OCI-LY1 (cell line): ENCODE results near the gene TRIM45.

ENCODE experiments used
- H2AFZ ChIP-seq: fragments of 200-600 bp; sonication (generic), shearing (Covaris generic); 2 replicates; pipeline ENCODE4 v1.6.0; 2014; ENCODE audit warnings: antibody characterized with exemption, mild to moderate bottlenecking, low read length
- H3F3A ChIP-seq: fragments of 200-600 bp; sonication (generic), shearing (Covaris generic); 2 replicates; pipeline ENCODE4 v1.6.0; 2014; ENCODE audit warnings: mild to moderate bottlenecking, antibody characterized with exemption, low read length, moderate library complexity; ENCODE audit not compliant: insufficient read depth
- H3K27ac ChIP-seq: fragments of 200-600 bp; sonication (generic); 2 replicates; pipeline ENCODE4 v1.5.1; 2014; ENCODE audit warnings: low read length, mixed run types, mild to moderate bottlenecking, low read depth; ENCODE audit not compliant: poor library complexity, severe bottlenecking
- H3K27me3 ChIP-seq: fragments of 200-600 bp; sonication (generic); 2 replicates; pipeline ENCODE4 v1.6.0; 2014; ENCODE audit warnings: antibody characterized with exemption, mild to moderate bottlenecking, low read length, moderate library complexity; ENCODE audit not compliant: insufficient read depth
- H3K36me3 ChIP-seq: fragments of 200-600 bp; sonication (generic); 2 replicates; pipeline ENCODE4 v1.6.1; 2014; ENCODE audit warnings: mild to moderate bottlenecking, antibody characterized with exemption, low read length, moderate library complexity, mixed read lengths; ENCODE audit not compliant: insufficient read depth
- H3K4me1 ChIP-seq: fragments of 200-600 bp; sonication (generic); 2 replicates; pipeline ENCODE4 v1.5.1; 2014; ENCODE audit warnings: mild to moderate bottlenecking, low read length, moderate library complexity; ENCODE audit not compliant: insufficient read depth, severe bottlenecking
- H3K4me2 ChIP-seq: fragments of 200-600 bp; sonication (generic), shearing (Covaris generic); 2 replicates; pipeline ENCODE4 v1.6.1; 2014; ENCODE audit warnings: low read length
- H3K4me3 ChIP-seq: fragments of 200-600 bp; sonication (generic); 2 replicates; pipeline ENCODE4 v1.5.1; 2014; ENCODE audit warnings: low read length, low read depth, mild to moderate bottlenecking, mixed read lengths; ENCODE audit not compliant: poor library complexity, severe bottlenecking
- H3K79me2 ChIP-seq: fragments of 200-600 bp; shearing (Covaris generic); 2 replicates; pipeline ENCODE4 v1.6.1; 2016; ENCODE audit warnings: mixed run types, low read length, mixed read lengths; ENCODE audit not compliant: insufficient read depth
- H3K9ac ChIP-seq: fragments of 200-600 bp; sonication (generic), shearing (Covaris generic); 2 replicates; pipeline ENCODE4 v1.6.1; 2014; ENCODE audit warnings: mild to moderate bottlenecking, low read length, mixed read lengths
- H3K9me2 ChIP-seq: fragments of 200-600 bp; sonication (generic), shearing (Covaris generic); 2 replicates; pipeline ENCODE4 v1.6.1; 2014; ENCODE audit warnings: low read depth, mild to moderate bottlenecking, low read length, mixed read lengths
- H3K9me3 ChIP-seq: fragments of 200-600 bp; shearing (Covaris generic); 2 replicates; pipeline ENCODE4 v1.6.1; 2014; ENCODE audit warnings: low read length, mixed read lengths
- H4K20me1 ChIP-seq: fragments of 200-600 bp; sonication (generic), shearing (Covaris generic); 2 replicates; pipeline ENCODE4 v1.6.0; 2016; ENCODE audit warnings: mild to moderate bottlenecking, low read length; ENCODE audit not compliant: insufficient read depth
- CTCF ChIP-seq: fragments of 200-600 bp; sonication (generic), shearing (Covaris generic); IDR thresholded peaks from 2 replicates; pipeline ENCODE4 v1.5.1; 2017; ENCODE audit warnings: mild to moderate bottlenecking, antibody characterized with exemption, low read length, moderate library complexity, mixed read lengths
- EZH2 ChIP-seq: fragments of 200-600 bp; sonication (generic), shearing (Covaris generic); IDR thresholded peaks from 2 replicates; pipeline ENCODE4 v1.8.0; 2017; ENCODE audit warnings: borderline replicate concordance, mixed run types, mild to moderate bottlenecking, antibody characterized with exemption, low read length, moderate library complexity, mixed read lengths

The TRIM45 gene

DNA sequence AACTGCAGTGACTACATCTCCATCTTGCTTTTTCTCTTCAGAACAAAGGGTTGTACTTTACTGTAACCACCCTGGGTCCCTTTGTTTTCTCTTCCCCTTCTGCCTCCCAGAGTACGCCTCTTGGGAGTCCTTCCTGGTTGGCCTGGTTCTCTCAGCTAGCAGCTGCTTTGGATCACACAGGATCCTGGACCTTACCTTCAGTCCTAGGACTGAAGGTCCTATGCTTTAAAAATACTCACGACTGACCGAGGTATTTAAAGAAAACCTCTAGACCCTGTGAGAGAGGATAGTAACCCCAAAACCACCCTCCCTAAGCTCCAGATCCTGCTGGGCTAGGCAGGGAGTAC is 4.8 kb downstream of the TRIM45 start:
- no peak overlapping the region for H3K9ac ChIP-seq
- no peaks in the 10 kb centered on the region for H3K79me2 ChIP-seq
- no peak overlapping the region for H3K27ac ChIP-seq
- no peaks in the 10 kb centered on the region for H4K20me1 ChIP-seq
- no peaks in the 10 kb centered on the region for H3F3A ChIP-seq
- TF ChIP-seq CTCF (no peak), EZH2 (no peak)
- H3K27me3 ChIP-seq: peaks cover 3% of the 10 kb centered on the region; the same call in 1 of the 2 replicates
- no peak overlapping the region for H3K4me2 ChIP-seq
- no peaks in the 10 kb centered on the region for H3K9me2 ChIP-seq
- H3K4me3 ChIP-seq: no peak overlapping the region
- H3K9me3 ChIP-seq: no peaks in the 10 kb centered on the region
- H3K36me3 ChIP-seq: no peaks in the 10 kb centered on the region
- H3K4me1 ChIP-seq: no peaks in the 10 kb centered on the region
- H2AFZ ChIP-seq: no peak overlapping the region

GRCh38 chr1:117116090-117116783 is 5.3 kb downstream of the TRIM45 start:
- Histone ChIP-seq H3K4me1 (no peaks in the 10 kb centered on the region), H2AFZ (no peak overlapping the region)
- TF ChIP-seq EZH2 (no peak), CTCF (no peak)

DNA sequence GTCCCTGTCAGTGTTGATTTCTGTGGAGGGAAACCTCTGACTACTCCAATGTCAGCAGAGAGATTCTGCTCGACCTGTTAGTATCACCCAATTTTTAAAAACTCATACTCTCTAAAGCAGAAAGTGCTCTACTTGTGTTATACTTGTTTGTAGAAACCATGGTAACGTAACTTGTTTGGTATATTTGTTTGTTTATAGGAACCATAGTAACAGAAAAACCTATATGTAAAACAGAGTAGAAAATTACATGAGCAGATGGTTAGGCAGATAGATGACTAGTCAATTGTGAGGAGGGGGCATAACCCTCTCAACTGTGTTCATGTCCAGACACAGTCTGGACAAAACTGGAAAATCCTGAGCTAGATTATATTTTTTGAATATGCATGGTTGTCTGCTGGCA is 6.7 kb downstream of the TRIM45 start:
- H3K9me3 ChIP-seq: no peaks in the 10 kb centered on the region
- no peak overlapping the region for H3K4me2 ChIP-seq
- no peaks in the 10 kb centered on the region for H4K20me1 ChIP-seq
- H3K4me3 ChIP-seq: no peak overlapping the region
- H3K36me3 ChIP-seq: no peaks in the 10 kb centered on the region
- no peak for TF ChIP-seq CTCF
- TF ChIP-seq EZH2: no peak
- H3K9ac ChIP-seq: no peak overlapping the region
- no peaks in the 10 kb centered on the region for H3K79me2 ChIP-seq
- no peaks in the 10 kb centered on the region for H3K9me2 ChIP-seq
- no peak overlapping the region for H3K27ac ChIP-seq
- H3K27me3 ChIP-seq: peaks cover 3% of the 10 kb centered on the region; the same call in 1 of the 2 replicates
- H3K4me1 ChIP-seq: no peaks in the 10 kb centered on the region
- H2AFZ ChIP-seq: no peak overlapping the region
- H3F3A ChIP-seq: no peaks in the 10 kb centered on the region

More at GRCh38 chr1:117116090-117116783, 5.3 kb downstream of the TRIM45 start:
- H3K4me3 ChIP-seq: no peak overlapping the region
- peaks cover 3% of the 10 kb centered on the region; the same call in 1 of the 2 replicates for H3K27me3 ChIP-seq
- H4K20me1 ChIP-seq: no peaks in the 10 kb centered on the region
- H3K27ac ChIP-seq: no peak overlapping the region
- H3K9me3 ChIP-seq: no peaks in the 10 kb centered on the region
- no peak overlapping the region for H3K9ac ChIP-seq
- H3K9me2 ChIP-seq: no peaks in the 10 kb centered on the region
- H3F3A ChIP-seq: no peaks in the 10 kb centered on the region
- no peaks in the 10 kb centered on the region for H3K36me3 ChIP-seq
- H3K79me2 ChIP-seq: no peaks in the 10 kb centered on the region
- H3K4me2 ChIP-seq: no peak overlapping the region
